GM19035 (cell line): ENCODE measurements around the gene CHN1.

Source experiments
- ATAC-seq: cut with Tn5 transposase; IDR thresholded peaks from one replicate; pipeline ENCODE4 v1.9.1; 2021; ENCODE audit not compliant: unreplicated experiment

CHN1 gene, protein sequence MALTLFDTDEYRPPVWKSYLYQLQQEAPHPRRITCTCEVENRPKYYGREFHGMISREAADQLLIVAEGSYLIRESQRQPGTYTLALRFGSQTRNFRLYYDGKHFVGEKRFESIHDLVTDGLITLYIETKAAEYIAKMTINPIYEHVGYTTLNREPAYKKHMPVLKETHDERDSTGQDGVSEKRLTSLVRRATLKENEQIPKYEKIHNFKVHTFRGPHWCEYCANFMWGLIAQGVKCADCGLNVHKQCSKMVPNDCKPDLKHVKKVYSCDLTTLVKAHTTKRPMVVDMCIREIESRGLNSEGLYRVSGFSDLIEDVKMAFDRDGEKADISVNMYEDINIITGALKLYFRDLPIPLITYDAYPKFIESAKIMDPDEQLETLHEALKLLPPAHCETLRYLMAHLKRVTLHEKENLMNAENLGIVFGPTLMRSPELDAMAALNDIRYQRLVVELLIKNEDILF

DNA sequence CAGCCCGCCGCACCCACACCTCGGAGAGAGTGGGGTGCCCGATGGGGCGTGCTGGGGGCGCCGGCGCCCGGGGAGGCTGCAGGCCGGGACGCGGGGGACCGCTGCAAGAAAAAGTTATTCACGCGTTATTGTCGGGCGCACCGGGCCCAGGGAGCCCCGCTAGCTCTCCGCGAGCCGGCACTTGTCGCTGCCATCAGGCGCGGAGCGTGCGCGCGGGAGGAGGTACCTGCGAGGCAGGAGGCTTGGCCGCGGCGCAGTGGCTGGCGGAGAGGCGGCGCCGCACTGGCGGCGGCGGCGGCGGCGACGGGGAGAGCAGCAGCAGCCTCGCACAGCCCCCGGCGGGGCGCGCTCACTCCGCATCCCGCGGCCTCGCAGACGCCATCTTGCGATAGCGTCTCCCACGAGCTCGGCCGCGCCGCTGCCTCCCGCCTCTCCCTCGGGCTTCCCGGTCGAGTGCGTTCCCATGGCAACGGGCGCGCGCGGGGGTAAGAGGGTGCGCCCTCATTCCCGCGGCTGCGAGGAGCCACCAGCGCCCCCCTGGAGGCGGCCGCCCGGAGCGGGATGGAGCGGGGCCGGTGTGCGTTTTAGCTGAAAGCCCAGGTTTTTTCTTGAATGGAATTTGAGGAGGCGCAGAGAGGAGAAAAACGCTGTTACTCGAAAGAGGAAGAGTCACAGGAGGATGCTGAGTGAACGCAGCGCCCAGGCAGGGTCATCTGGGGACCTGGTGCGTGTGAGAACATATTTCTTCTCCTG lies at the start of gene CHN1:
Gene CHN1 (minus strand): TSS at position 402 of the 753 bp plus-strand sequence. CDS start 469 bp downstream, outside the sequence.
- peak; percentile 86 for ATAC-seq

DNA sequence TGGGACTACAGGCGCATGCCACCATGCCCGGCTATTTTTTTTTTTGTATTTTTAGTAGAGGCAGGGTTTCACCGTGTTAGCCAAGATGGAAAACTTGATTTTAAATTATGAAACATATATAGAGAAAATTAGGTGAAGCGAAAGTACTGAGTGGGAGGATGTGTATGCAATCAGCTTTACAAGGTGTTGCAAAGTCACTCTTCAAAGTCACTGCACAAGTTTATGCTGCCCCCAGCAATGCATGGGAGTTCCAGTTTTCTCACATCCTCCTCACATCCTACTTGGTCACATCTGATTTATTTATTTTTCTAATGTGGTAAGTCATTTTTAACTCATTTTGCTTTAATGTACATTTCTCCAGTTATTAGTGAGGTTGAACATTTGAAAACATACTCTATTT lies 49.2 kb upstream of the CHN1 start:
- ATAC-seq = no peak

DNA sequence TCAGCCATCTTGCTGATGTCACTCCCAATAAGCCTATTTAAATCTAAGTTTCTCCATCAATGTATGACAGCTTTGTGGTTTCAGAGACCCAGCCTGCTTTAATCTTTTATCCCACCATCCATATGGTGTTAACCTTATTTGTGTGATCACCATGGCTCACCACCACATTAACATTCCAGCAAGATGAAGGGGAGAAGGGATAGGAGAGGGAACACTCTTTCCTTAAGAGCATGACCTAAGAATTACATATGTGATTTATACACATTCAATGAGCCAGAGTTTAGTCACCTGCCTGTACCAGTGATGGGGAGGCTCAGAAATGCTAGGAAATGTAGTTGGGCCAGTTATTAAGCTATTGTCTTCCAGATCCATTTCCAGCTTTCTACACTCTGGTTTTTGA lies 44.5 kb upstream of the CHN1 start:
- ATAC-seq = no peak

DNA sequence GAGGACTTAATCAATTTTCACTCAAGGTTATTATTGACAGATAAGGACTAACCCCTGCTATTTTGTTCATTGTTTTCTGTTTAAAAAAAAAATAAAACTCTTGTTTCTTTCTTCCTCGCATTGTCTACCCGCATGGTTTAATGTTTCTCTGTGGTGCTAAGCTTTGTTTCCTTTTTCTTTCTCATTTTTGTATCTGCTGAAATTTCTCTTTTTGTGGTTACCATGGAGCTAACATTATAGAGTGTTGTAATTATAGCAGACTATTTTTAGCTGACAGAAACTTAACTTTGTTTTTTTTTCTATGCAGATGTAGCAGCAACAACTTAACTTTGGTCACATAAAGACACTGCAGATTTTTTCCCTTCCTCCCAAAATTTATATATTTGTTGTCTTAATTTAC lies 43.1 kb upstream of the CHN1 start:
- ATAC-seq = no peak

DNA sequence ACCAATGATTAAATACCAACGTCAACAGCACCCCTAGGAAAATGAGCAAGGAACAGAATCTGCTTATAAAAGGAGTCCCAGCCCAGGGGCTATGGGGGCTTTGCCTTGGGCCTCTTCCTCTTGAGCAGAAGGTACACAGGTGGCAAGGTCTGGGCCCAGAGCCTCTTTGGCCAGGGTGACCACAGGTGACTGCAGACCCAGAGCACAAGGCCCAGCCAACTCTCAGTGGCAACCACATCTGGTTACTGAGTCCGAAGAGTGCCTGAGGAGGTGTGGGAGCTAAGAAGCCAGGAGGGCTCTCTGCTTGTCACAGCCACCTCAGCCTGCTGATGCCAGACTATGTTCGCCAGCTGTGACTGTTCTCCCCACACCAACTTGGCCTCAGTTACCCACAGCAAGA lies 34.3 kb upstream of the CHN1 start:
- ATAC-seq = no peak

DNA sequence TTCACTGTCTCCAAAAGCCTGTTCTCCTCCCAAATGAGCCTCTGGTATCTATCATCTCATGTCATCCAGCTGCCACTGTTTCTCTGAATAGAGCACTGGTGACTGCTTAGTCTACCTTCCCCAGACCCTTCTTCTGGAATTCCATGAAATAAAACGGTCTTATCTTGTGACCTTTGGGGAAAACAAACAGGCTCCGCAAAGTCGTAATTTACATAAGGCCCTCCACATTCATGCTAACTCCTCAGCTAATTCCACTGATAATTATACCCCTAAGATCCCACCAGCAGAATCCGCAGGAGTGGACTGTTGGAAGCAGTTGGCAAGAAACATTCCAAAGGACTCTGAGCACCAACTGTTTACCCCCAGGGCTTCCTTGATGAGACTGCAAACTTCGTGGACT lies 33.9 kb upstream of the CHN1 start:
- ATAC-seq = no peak

DNA sequence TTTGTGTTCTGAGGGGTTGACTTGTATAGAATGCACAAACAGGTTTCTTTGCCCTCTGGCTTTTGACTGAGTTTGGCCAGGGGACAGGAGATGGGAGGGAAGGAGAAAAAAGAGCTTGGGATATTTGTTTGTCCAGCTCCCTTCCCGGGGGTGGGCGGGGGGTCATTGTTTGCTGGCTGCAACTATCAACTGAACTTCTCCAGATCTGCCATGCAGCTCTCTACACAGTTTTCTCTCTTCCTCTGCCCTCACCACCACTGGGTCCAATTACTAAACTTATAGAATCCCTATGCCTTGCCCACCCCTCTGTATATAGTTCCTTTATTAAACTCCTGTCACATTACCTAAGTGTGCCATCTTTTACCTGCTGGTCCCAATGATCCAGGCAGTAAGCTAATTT lies 32.8 kb upstream of the CHN1 start:
- no peak for ATAC-seq

DNA sequence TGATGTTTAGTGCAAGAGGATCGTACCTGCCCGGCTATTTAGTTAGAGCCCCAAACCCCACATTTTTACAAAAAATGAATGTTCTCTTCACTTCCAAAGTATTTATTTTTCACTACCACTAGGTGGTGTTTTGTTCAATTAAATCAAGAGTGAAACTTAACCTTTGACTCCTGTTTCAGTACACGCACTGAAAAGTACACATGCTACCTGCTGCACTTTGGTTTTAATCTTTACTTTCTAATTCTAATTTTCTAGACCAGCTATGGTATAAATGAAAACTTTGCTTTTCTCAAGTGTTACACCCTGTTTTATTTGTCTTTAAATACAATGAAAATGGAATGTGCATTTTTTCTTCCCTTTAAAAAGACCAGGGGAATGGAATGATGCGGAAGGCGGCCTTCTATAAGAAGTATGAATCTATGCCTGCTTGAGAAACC lies 31.4 kb upstream of the CHN1 start:
- no peak for ATAC-seq

DNA sequence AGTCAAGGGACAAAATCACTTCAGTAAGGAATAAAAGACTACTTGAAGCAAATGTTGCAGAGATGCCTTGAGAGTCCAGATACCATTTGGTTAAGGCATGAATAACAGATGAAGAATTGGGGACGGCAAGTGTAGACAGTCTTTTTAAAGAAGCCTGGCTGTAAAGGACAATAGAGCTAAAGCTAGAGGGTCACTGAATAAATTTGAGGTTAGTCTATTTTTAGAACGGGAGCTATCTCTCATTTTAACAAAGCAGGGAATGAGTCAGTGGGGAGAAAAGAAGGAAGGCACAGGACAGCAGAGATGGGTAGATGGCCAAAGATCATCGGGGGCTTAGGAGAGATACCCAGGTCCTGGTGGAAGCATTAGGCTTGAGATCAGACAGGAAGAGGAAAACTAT lies 30.6 kb upstream of the CHN1 start:
- ATAC-seq = no peak

DNA sequence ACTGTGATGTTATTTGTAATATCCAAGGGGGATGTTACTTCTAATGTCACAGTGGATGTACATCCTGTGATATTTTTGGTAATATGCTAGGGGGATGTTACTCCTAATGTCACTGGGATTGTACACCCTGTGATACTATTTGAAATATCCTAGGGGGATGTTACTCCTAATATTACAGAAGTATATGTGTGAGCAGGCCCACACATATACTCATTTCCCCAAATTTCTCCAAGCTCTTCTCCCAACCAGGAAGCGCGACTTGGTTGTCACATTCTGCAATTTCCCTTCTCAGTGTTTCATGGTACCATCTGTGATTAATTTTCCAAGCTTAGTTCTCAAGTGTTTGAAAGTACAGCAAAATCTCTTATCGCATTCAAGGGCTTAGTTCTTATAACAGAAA lies 29.5 kb upstream of the CHN1 start:
- ATAC-seq = no peak

DNA sequence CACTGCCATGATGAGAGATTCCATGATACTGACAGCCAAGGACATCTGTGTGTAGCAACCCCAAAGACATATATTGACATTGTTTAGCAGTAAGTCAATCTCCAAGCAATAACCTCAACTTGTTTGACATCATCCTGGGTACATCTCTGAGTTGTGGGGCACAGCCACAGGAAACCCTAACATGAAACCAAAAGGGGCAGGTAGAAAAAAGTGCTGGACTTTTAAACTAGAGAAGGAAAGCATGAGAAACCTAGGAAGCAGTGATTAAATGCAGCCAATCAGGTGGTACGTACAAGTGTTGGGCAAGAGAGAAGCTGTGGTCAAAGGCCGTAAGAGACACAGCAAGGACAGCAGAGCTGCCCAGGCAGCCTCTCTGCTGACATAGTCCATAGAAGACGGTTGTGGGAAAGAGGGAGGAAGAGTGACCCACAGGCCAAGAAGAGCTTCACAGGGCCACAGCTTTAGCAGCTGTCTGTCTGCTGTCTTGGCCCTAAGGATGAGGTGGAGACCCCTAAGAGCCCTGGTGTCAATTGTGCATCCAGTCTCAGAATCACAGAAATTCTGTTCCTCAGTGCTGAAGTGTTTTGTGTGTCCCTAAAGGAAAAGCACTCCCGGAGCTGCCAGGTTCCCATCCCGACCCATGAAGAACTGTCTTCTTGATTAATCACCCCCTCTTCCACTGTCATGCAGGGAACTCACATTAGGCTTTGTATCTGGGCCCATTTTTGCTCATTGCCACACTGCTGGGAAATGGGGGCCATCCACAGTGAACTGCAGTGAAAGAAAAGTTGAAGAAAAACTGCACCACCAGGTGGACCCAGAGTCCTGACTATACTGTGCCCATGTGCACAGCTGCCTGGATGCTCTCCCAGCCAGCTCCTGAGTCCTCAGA lies 25.4 kb upstream of the CHN1 start:
- ATAC-seq = no peak

DNA sequence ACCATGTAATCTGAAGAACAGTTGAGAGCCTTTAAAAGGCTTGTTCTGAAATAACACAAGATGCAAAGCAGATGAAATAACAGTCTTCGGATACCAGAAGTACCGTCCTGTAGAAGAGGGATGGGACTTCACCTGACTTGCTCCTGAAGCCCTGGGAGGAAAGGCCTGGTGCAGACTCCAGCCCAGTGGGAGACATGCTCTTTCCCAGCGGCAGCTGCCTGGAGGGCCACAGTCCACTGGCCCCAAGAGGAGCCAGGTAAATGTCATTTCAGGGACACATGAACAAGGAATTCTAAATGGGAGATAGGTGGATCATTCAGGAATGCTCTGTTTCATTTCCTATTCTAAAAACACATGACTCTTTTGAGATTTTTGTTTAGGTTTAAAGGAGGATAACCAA lies 22.6 kb upstream of the CHN1 start:
- no peak for ATAC-seq

DNA sequence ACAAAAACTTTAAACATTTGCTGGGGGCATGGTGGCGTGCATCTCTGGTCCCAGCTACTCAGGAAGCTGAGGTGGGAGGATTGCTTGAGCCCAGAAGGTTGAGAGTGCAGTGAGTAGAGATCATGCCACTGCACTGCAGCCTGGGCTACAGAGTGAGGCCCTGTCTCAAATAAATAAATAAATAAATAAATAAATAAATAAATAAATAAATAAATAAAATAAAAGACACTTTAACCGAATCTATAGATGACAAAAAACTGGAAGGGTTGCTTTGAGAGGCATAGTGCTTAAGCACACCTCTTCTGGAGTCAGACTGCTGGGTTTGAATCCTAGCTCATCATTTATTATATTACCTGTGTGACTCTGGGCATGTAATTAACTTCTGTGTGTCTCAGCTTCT lies 21.2 kb upstream of the CHN1 start:
- no peak for ATAC-seq

DNA sequence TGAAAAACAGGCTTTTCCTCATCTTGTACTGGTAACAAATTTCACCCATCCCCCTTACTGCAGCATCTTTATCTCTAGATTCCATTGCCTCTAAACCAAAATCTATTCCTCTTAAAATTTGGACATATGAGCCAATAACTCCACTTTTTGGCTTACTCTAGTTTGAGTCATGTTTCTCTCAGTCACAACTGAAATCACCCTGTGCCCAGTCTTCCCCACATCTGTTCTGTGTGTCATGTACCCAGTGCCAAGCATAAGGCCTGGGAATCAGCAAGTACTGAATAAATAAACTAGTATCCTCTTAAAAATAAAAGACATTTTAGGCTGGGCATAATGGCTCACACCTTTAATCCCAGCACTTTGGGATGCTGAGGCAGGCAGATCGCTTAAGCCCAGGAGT lies 20.8 kb upstream of the CHN1 start:
- no peak for ATAC-seq

DNA sequence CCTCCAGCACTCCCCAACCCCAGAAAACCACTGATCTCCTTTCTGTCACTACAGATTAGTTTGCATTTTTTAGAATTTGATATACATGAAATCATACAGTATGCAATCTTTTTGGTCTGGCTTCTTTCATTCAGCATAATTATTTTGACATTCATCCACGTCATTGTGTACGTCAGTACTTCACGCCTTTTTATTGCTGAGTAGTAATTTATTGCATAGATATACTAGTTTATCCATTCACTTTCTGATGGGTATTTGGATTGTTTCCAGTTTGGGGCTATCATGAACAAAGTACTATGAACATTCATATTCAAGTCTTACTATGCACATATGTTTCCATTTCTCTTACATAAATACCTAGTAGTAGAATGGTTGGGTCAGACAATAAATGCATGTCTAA lies 20.1 kb upstream of the CHN1 start:
- no peak for ATAC-seq

DNA sequence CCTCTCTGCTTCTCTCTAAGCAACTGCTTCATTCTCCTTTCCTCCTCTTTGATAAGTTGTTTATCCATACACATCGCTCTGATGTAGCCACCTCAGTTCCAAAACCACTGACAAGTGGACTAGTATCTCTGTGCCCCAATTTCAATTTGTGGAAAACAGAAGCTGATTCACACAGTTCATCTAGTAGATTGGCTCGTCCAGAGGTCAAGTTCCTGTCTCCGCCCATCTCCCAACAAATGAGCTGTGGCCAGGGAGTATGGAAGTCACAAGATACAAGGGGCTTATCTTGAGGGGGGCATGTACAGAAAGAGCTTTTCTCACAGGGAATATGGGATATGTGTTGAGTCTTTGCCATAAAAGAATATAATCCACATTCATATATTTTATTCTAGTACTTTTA lies 17.7 kb upstream of the CHN1 start:
- no peak for ATAC-seq

DNA sequence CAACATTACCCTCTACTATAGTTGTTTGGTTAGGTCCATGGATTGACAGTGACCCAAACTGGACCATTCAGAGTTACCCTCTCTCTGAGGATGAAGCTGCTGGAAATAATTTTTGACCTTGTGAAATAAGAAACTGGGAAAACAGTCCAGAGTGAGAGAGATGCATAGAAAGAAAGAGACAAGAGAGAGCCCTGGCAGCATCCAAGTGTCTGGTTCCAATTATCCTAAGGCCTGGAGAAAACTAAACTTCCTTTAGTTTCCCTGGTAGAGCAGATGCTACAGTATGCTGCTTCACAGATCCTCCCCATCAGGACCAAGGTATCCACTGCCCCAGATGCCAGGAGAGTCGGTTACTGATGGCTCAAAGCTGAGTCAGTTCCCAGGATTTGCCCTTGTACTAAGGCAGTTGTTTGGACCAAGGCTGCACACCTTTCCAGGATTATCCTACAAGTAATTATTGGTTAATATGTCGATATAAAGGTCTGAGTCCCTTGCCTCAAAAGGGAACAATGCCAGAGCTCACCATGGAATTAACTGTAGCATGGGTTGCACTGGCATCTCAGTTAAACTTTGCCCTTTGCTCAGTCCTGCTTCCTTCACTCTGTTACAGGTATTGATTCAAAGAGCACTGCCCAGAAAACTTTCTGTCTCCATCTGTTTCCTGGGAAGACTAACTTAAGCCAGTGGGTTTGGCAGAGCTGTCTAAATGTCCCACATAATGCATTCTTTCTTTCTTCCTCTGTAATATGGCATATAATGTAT lies 14.6 kb upstream of the CHN1 start:
- no peak for ATAC-seq

DNA sequence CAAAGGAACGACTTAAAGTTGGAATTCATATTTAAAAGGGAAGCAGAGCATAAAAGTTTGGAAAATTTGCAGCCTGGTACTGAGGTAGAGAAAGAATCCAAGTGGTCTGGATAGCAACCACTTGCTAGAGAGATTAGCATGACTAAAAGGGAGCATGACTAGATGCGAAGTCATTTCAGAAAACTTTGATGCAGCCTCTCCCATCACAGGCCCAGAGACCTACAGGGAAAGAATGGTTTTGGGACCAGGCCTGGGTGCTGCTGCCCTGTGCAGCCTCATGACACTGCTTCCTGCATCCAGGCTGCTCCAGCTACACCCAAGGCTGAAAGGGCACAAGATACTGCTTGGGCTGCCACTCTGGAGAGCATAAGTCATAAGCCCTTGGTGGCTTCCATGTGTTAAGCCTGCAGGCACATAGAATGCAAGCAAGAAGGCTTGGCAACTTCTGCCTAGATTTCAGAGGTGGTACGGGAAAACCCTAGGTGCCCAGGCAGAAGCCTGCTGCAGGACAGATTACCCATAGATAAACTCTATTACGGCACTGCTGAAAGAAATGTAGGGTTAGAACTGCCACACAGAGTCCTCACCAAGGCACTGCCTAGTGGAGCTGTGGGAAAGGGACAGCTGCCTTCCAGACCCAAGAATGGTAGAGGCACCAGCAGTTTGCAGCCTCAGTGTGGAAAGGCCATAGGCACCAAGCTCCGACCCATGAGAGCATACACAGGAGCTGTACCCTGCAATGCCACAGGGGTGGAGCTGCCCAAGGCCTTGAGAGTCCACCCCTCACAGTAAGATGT lies 12.6 kb upstream of the CHN1 start:
- ATAC-seq = no peak

DNA sequence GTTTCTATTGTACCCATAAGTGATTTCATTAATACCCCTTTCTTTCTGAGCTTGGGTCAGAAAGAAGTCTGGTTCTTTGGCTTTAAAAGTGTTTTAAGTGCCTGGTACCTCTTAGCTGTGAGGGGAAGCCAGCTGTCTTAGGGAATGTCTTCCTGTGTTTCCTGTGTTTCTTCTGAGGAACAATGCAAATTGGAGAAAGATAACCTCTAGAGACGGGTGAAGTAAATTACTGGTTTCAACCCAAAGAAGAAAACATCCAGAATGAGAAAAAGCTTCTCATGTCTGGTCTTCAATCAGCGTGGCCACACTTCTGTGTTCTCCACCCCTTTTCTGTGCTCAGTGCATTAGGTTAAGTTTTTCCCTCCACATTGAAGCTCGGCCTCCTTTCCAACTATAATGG lies 10.2 kb upstream of the CHN1 start:
- no peak for ATAC-seq

DNA sequence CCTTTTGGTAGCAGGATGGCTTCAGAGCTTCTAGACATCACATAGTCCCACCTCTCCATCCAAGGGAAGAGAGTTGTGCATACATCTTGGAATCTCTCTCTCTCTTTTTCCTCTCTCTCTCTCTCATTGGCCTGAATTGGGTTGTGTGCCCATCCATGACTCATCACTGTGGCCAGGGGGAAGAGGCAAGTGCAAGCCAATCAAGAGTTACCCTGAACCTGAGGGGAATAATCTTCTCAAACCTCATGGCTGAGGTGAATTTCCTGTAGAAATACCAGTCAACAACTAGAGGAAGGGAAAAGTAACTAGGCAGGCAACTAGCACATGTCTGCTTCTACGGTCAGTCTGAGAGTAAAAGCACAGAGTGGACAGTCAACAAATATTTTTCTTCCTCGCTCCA lies 7.3 kb upstream of the CHN1 start:
- no peak for ATAC-seq
